Measurements from ENCODE around the gene PIEZO2.
A peak's percentile ranks its signal among the peaks of the same experiment; 100 is the strongest.

Gene PIEZO2

GRCh38 chr18:11160313-11160712 is 10.9 kb upstream of the PIEZO2 start:
- DNase-seq (ENCODE audit: extremely low read depth, low read depth): no peak
- no peak for TF ChIP-seq CTCF (IDR thresholded peaks at IDR 0.05; ENCODE audit: low read depth, low read length)

DNA sequence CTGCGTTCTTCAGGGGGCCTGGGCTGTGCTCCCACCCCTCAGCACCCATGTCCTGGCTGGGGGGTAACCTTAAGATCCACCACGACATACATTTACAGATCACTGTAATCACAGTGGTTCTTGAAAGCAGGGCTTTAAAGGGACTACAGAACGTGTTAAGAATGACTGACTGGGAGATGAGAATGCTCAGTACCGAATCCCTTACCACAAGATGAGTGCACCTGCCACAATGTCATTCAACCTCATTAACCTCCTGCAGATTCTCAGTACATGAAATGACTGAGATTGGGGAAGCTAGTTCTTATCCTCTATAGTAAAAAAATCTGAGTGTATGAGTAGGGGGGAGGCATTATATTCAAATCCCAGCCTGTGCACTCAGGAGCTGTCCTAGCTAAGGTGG is 10.5 kb upstream of the PIEZO2 start:
- no peak for DNase-seq (ENCODE audit: extremely low read depth, low read depth)
- TF ChIP-seq CTCF (IDR thresholded peaks at IDR 0.05; ENCODE audit: low read depth, low read length): no peak

GRCh38 chr18:11156978-11157377 is 7.6 kb upstream of the PIEZO2 start:
- TF ChIP-seq CTCF (IDR thresholded peaks at IDR 0.05; ENCODE audit: low read depth, low read length): no peak
- no peak for DNase-seq (ENCODE audit: extremely low read depth, low read depth)

GRCh38 chr18:11155034-11155759 is 5.8 kb upstream of the PIEZO2 start:
- peak; percentile 22 for DNase-seq (ENCODE audit: extremely low read depth, low read depth)
- TF ChIP-seq CTCF (IDR thresholded peaks at IDR 0.05; ENCODE audit: low read depth, low read length): no peak

- peak; percentile 25 for DNase-seq (ENCODE audit: extremely low read depth, low read depth)
- peak; percentile 46 for TF ChIP-seq CTCF (IDR thresholded peaks at IDR 0.05; ENCODE audit: low read depth, low read length)
Observed at GRCh38 chr18:11154368-11154989, 5.1 kb upstream of the PIEZO2 start.

DNA sequence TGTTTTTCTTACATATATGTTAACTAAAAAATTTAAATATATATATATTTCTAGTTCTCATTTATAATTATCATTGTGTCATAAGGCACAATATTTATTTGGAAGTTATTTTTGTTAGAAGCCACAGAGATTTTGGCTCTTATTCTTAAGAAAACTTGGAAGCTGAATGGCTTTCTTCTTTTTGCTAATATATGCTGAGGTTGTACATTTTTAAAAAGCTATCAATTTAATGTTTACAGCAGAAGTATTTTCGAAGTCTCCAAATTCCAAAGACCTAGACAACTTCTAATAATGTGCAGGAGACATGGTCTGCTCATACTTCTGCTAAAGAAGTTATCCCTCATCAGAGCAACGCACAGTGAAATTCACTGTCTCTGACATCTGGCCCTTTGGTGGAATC is 3.7 kb upstream of the PIEZO2 start:
- no peak for TF ChIP-seq CTCF (IDR thresholded peaks at IDR 0.05; ENCODE audit: low read depth, low read length)

GRCh38 chr18:11150271-11150615 is 874 bp upstream of the PIEZO2 start:
- TF ChIP-seq CTCF (IDR thresholded peaks at IDR 0.05; ENCODE audit: low read depth, low read length): no peak
- no peak for DNase-seq (ENCODE audit: extremely low read depth, low read depth)

More for the DNA sequence above, 3.7 kb upstream of the PIEZO2 start:
- no peak for DNase-seq (ENCODE audit: extremely low read depth, low read depth)

Measured in AG09319 (cell line).